Fibroblast of lung (primary cell): ENCODE data around the gene TMCO6.
"Not testable (repeated sequence)": the region's sequence is repeated elsewhere in the genome, so short reads cannot be mapped to it uniquely, and the experiment has no call there.

ENCODE experiments used
- EZH2 ChIP-seq: IDR thresholded peaks from 2 replicates; pipeline ENCODE4 v1.5.1; 2012; ENCODE audit warnings: low read length, control low read depth, mild to moderate bottlenecking; ENCODE audit errors: missing control alignments
- TF ChIP-seq, protein P1 (sequence below), 2 donors: IDR thresholded peaks in 1 of 2; conservative IDR thresholded peaks in 1 of 2; 1 replicate in 1 of 2; 2 replicates in 1 of 2; pipeline ENCODE4 v1.5.1; 2011 to 2012; ENCODE audit warnings: low read length in 2 of 2, control low read depth in 1 of 2, inconsistent platforms in 1 of 2, low read depth in 1 of 2, mild to moderate bottlenecking in 1 of 2

DNA sequence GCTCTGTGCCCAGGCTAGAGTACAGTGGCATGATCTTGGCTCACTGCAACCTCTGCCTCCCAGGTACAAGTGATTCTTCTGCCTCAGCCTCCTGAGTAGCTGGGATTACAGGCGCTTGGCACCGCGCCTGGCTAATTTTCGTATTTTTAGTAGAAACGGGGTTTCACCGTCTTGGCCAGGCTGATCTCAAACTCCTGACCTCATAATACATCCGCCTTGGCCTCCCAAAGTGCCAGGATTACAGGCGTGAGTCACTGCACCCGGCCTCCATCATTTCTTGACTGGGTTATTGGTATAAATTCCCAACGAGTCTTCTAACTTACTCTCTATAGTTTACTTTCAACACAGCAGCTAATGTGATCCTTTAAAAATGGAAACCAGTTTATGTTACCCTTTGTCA, 14.4 kb upstream of the TMCO6 start:
- TF ChIP-seq, protein P1, sequence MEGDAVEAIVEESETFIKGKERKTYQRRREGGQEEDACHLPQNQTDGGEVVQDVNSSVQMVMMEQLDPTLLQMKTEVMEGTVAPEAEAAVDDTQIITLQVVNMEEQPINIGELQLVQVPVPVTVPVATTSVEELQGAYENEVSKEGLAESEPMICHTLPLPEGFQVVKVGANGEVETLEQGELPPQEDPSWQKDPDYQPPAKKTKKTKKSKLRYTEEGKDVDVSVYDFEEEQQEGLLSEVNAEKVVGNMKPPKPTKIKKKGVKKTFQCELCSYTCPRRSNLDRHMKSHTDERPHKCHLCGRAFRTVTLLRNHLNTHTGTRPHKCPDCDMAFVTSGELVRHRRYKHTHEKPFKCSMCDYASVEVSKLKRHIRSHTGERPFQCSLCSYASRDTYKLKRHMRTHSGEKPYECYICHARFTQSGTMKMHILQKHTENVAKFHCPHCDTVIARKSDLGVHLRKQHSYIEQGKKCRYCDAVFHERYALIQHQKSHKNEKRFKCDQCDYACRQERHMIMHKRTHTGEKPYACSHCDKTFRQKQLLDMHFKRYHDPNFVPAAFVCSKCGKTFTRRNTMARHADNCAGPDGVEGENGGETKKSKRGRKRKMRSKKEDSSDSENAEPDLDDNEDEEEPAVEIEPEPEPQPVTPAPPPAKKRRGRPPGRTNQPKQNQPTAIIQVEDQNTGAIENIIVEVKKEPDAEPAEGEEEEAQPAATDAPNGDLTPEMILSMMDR (conservative IDR thresholded peaks at IDR 0.05 in 1 of 2, IDR thresholded peaks at IDR 0.05 in 1 of 2; ENCODE audit: low read depth in 1 of 2, low read length in 2 of 2) = not testable (repeated sequence)
- TF ChIP-seq EZH2 = not testable (repeated sequence)
